RWPE1 (cell line): ENCODE measurements around the gene TWF2.
A peak's percentile ranks its signal among the peaks of the same experiment; 100 is the strongest.
"Not testable (repeated sequence)": the region's sequence is repeated elsewhere in the genome, so short reads cannot be mapped to it uniquely, and the experiment has no call there.

Experiments used
- CTCF ChIA-PET: fragments of 350-600 bp; sonication (Branson Sonifier 250); formaldehyde crosslinking; extraction: SDS; loops from one replicate; lab custom pipeline; 2021; lab: Yijun Ruan, JAX
- POLR2A ChIA-PET: fragments of 400-600 bp; formaldehyde crosslinking; extraction: SDS; loops from one replicate; lab custom pipeline; 2020; ENCODE audit warnings: antibody characterized with exemption; ENCODE audit not compliant: low non-redundant PET; lab: Yijun Ruan, JAX
- DNase-seq: peaks from one replicate; pipeline ENCODE4 v3.0.0; 2012; ENCODE audit warnings: low spot score
- H3K27ac ChIP-seq: fragments of 450-650 bp; 2 replicates; pipeline ENCODE4 v1.5.1; 2017
- CTCF ChIP-seq: fragments of 450-650 bp; conservative IDR thresholded peaks from 2 replicates; pipeline ENCODE4 v1.5.1; 2017; ENCODE audit warnings: low read depth, mild to moderate bottlenecking

Gene TWF2

GRCh38 chr3:52272831-52273230 lies 33.9 kb upstream of the TWF2 start:
- CTCF ChIA-PET = interaction anchor here (0.6 kb wide), 2 partner anchors 207 to 447 kb away, joined by 3 read pairs; no protein-coding TSS in a partner anchor
- no peak for TF ChIP-seq CTCF
- POLR2A ChIA-PET = no interaction called here
- DNase-seq = no peak
- peak overlapping the region; percentile 46; the same call in 1 of the 2 replicates for H3K27ac ChIP-seq

- DNase-seq, POLR2A ChIA-PET, CTCF ChIA-PET: not testable (repeated sequence)
- peak overlapping the region; percentile 37 for H3K27ac ChIP-seq
Observed at GRCh38 chr3:52272172-52272571, 33.2 kb upstream of the TWF2 start.

GRCh38 chr3:52270252-52270754 lies 31.3 kb upstream of the TWF2 start:
- H3K27ac ChIP-seq = peak overlapping the region; percentile 37; the same call in 1 of the 2 replicates
- ChIA-PET CTCF (interaction anchor here (0.7 kb wide), 1 partner anchor 177 kb away, joined by 3 read pairs; no protein-coding TSS in a partner anchor), POLR2A (interaction anchor here (0.7 kb wide), 1 partner anchor 17 kb away, joined by 3 read pairs; the partner anchor contains the start of gene GLYCTK)
- DNase-seq = no peak
- no peak for TF ChIP-seq CTCF

GRCh38 chr3:52269776-52270175 lies 30.8 kb upstream of the TWF2 start:
- CTCF ChIA-PET = no interaction called here
- no peak for DNase-seq
- POLR2A ChIA-PET = interaction anchor here (0.7 kb wide), 1 partner anchor 18 kb away, joined by 3 read pairs; the partner anchor contains the start of gene GLYCTK
- TF ChIP-seq CTCF = no peak
- peak overlapping the region; percentile 37; the same call in 1 of the 2 replicates for H3K27ac ChIP-seq

- TF ChIP-seq CTCF = no peak
- H3K27ac ChIP-seq = no peak overlapping the region
- DNase-seq = no peak
- CTCF ChIA-PET = interaction anchor here (0.7 to 0.9 kb wide), 2 partner anchors 10 to 48 kb away, joined by 3 read pairs; partner anchors contain the start of gene WDR82
- POLR2A ChIA-PET = no interaction called here
Observed at GRCh38 chr3:52268036-52268435, 29.1 kb upstream of the TWF2 start.

GRCh38 chr3:52265387-52265786 lies 26.4 kb upstream of the TWF2 start:
- POLR2A ChIA-PET = no interaction called here
- no peak for TF ChIP-seq CTCF
- H3K27ac ChIP-seq = no peak overlapping the region
- DNase-seq = no peak
- CTCF ChIA-PET = interaction anchor here (0.6 kb wide), 1 partner anchor 74 kb away, joined by 4 read pairs; no protein-coding TSS in a partner anchor

- TF ChIP-seq CTCF = no peak
- ChIA-PET POLR2A (no interaction called here), CTCF (no interaction called here)
- DNase-seq = no peak
- H3K27ac ChIP-seq = no peak overlapping the region
Observed at GRCh38 chr3:52262447-52262846, 23.5 kb upstream of the TWF2 start.
